Endodermal cell (in vitro differentiated cells): ENCODE results near the gene TUBA8. TPM values are rescaled to one million over a fixed set of nuclear protein-coding genes. Genes with fewer than 3 reads are reported as not detected.
A peak's percentile ranks its signal among the peaks of the same experiment; 100 is the strongest.

Experiments
- DNase-seq: peaks from one replicate; pipeline ENCODE4 v3.0.0-alpha.2; 2017
- H3K27ac ChIP-seq: 2 replicates; pipeline ENCODE4 v1.5.1; 2013; ENCODE audit warnings: mild to moderate bottlenecking, low read depth, low read length, moderate library complexity
- H3K27me3 ChIP-seq: 2 replicates; pipeline ENCODE4 v1.6.1; 2013; ENCODE audit warnings: mild to moderate bottlenecking, low read length, moderate library complexity; ENCODE audit not compliant: insufficient read depth, control insufficient read depth, poor library complexity, severe bottlenecking
- H3K36me3 ChIP-seq: 2 replicates; pipeline ENCODE4 v1.7.0; 2013; ENCODE audit warnings: mild to moderate bottlenecking, low read length, moderate library complexity; ENCODE audit not compliant: control insufficient read depth, insufficient read depth
- H3K4me1 ChIP-seq: one replicate; pipeline ENCODE4 v1.7.0; 2013; ENCODE audit warnings: low read length; ENCODE audit not compliant: control insufficient read depth, insufficient read depth
- H3K4me3 ChIP-seq: 2 replicates; pipeline ENCODE4 v1.5.1; 2013; ENCODE audit warnings: mild to moderate bottlenecking, low read length, moderate library complexity
- H3K9ac ChIP-seq: 2 replicates; pipeline ENCODE4 v1.6.1; 2013; ENCODE audit warnings: mild to moderate bottlenecking, low read length, moderate library complexity; ENCODE audit not compliant: poor library complexity, severe bottlenecking; ENCODE audit errors: extremely low read depth
- H3K9me3 ChIP-seq: 2 replicates; pipeline ENCODE4 v1.6.1; 2013; ENCODE audit warnings: mild to moderate bottlenecking, low read length, moderate library complexity; ENCODE audit not compliant: control insufficient read depth
- H3K27ac Mint-ChIP-seq: 2 replicates; pipeline ENCODE4 v1.8.0; 2020; ENCODE audit warnings: mixed read lengths
- H3K27me3 Mint-ChIP-seq: 2 replicates; pipeline ENCODE4 v1.8.0; 2021; ENCODE audit warnings: mild to moderate bottlenecking, mixed read lengths; ENCODE audit not compliant: insufficient read depth
- H3K36me3 Mint-ChIP-seq: 2 replicates; pipeline ENCODE4 v1.8.0; 2020; ENCODE audit warnings: low read depth, mixed read lengths
- H3K4me1 Mint-ChIP-seq: 2 replicates; pipeline ENCODE4 v1.8.0; 2020; ENCODE audit warnings: mixed read lengths
- H3K4me3 Mint-ChIP-seq: 2 replicates; pipeline ENCODE4 v1.8.0; 2020; ENCODE audit warnings: mild to moderate bottlenecking, moderate library complexity, mixed read lengths
- H3K9me3 Mint-ChIP-seq: 2 replicates; pipeline ENCODE4 v1.8.0; 2020; ENCODE audit warnings: mild to moderate bottlenecking, mixed read lengths
- WGBS, 2 experiments: methylation state at CpG; one replicate each; pipeline versions ENCODE4 v1.1.5 to v1.1.7; 2013; ENCODE audit warnings: missing lambda C conversion rate in 2 of 2, mixed read lengths in 1 of 2; ENCODE audit not compliant: insufficient coverage in 1 of 2, insufficient read length in 1 of 2; 5-methylcytosine and 5-hydroxymethylcytosine counted together
- total RNA-seq, 2 donors: library from RNA; stranded (reverse); fragmentation: NEBNext Ultra II Directional in 1 of 2; extraction: Animal tissue kit (Norgen Biotek cat#: 25700) in 1 of 2; gene quantifications; 2 replicates in 1 of 2; 3 replicates in 1 of 2; pipeline ENCODE4 v1.2.1, GENCODE V29; 2021
- TF ChIP-seq, protein P1 (sequence below): fragments of 200-600 bp; sonication (generic); conservative IDR thresholded peaks from 2 replicates; pipeline ENCODE4 v1.5.0; 2021; ENCODE audit warnings: antibody characterized with exemption, mild to moderate bottlenecking

Gene TUBA8
- total RNA-seq, 2 donors from 2014 or later = 0.58 to 0.66 TPM

DNA sequence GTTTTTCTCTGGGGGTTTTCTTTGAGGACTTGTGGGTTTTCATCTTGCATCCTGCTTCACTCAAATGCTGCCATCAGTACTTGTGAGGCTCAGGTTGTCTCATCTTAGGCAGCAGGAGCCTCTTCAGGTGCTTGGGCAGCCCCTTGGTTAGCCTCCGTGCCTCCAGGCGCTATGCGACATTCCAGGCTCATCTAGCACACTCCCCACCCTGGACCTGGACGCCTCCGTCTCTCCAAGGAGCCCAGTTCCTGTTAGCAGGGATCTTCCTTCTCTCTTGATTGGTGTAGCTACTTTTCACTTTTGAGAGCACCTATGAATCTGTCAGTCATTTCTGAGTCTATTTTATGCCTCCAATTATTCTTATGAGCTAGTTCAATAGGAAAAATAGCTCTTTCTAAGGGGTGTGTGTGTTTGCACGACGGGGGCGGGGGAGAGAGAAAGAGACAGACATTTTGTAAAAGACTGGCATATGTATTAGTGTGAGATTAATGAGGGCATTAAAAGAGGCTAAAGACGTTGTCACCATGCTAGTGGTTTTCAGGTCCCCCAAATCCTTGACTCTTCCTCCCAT, 7.8 kb downstream of the TUBA8 start:
- TF ChIP-seq, protein P1, sequence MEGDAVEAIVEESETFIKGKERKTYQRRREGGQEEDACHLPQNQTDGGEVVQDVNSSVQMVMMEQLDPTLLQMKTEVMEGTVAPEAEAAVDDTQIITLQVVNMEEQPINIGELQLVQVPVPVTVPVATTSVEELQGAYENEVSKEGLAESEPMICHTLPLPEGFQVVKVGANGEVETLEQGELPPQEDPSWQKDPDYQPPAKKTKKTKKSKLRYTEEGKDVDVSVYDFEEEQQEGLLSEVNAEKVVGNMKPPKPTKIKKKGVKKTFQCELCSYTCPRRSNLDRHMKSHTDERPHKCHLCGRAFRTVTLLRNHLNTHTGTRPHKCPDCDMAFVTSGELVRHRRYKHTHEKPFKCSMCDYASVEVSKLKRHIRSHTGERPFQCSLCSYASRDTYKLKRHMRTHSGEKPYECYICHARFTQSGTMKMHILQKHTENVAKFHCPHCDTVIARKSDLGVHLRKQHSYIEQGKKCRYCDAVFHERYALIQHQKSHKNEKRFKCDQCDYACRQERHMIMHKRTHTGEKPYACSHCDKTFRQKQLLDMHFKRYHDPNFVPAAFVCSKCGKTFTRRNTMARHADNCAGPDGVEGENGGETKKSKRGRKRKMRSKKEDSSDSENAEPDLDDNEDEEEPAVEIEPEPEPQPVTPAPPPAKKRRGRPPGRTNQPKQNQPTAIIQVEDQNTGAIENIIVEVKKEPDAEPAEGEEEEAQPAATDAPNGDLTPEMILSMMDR = no peak
- Mint-ChIP-seq H3K9me3 (no peaks in the 10 kb centered on the region), H3K27ac (no peak overlapping the region), H3K4me1 (no peaks in the 10 kb centered on the region), H3K36me3 (no peaks in the 10 kb centered on the region), H3K27me3 (peaks cover 2% of the 10 kb centered on the region), H3K4me3 (no peak overlapping the region)
- 93 to 95% methylated on average over 7 to 9 of the region's 9 CpGs for WGBS, 2 experiments
- Histone ChIP-seq H3K27ac (no peak overlapping the region), H3K4me3 (no peak overlapping the region), H3K27me3 (no peaks in the 10 kb centered on the region), H3K36me3 (no peaks in the 10 kb centered on the region), H3K9me3 (no peaks in the 10 kb centered on the region), H3K4me1 (no peaks in the 10 kb centered on the region), H3K9ac (no peak overlapping the region)
- DNase-seq = no peak

DNA sequence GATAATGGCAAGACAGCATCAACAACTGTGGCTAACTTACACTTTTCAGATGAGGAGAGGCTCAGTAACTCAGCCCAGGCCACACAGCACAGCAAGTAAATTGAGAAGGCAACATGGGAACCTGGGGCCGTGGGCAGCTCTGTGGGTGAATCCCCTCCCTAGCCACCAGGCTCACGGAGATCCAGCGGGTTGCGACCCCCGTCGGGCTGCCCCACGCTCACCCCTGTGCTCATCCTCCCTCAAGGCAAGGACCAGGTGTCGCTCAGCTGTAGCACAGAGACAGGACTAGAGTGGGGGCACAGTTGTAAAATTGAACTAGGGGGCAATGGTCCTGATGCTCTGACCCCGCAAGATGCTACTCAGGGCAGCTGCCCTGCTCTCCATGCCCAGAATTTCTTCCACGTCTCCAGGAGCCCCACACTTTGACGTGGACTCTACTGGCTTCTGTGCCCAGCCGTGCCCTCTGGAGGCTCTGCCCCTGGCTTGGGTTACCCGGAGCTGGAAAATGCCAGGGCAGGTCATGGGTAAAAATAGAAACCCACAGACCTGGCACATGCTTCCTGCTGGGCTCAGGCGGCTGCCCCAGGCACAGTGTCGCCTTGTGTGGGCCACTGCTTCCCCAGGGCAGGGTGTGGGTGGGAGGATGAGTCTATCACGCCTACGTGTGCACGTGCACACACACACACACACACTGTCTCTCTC, 9.0 kb downstream of the TUBA8 start:
- Histone ChIP-seq H3K9me3 (no peaks in the 10 kb centered on the region), H3K9ac (no peak overlapping the region), H3K27me3 (no peaks in the 10 kb centered on the region), H3K4me1 (no peaks in the 10 kb centered on the region), H3K4me3 (no peak overlapping the region), H3K36me3 (no peaks in the 10 kb centered on the region), H3K27ac (no peak overlapping the region)
- TF ChIP-seq, protein P1 = no peak
- 92 to 95% methylated on average over 6 to 18 of the region's 18 CpGs for WGBS, 2 experiments
- Mint-ChIP-seq H3K4me1 (no peaks in the 10 kb centered on the region), H3K36me3 (no peaks in the 10 kb centered on the region), H3K27ac (no peak overlapping the region), H3K4me3 (no peak overlapping the region), H3K27me3 (no peaks in the 10 kb centered on the region), H3K9me3 (no peaks in the 10 kb centered on the region)
- peak; percentile 22 for DNase-seq

DNA sequence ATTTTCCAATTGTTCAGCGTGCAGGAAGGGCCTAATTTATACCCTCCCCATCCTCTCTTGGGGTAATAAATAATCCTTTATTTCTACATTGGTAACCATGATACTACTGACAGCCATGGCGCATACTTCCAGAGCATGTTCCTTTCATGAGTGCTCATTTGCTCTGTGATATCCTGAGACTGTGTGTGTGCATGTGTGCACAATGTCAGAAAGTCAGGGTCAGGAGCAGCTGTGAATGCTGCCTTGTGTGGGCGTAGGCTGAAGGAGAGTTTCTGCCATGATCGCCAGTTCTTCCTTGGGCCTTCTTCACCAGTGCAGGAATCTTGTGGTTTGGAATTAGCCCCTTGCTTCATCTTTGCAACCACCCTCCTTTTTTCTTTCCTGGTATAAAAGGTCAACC, 10.2 kb downstream of the TUBA8 start:
- Mint-ChIP-seq H3K36me3 (no peaks in the 10 kb centered on the region), H3K27me3 (no peaks in the 10 kb centered on the region), H3K9me3 (no peaks in the 10 kb centered on the region), H3K4me3 (no peak overlapping the region), H3K27ac (no peak overlapping the region), H3K4me1 (no peaks in the 10 kb centered on the region)
- TF ChIP-seq, protein P1 = no peak
- no peak overlapping the region for H3K9ac ChIP-seq
- no peak overlapping the region for H3K27ac ChIP-seq
- H3K4me3 ChIP-seq = no peak overlapping the region
- 72 to 91% methylated on average over 2 to 4 of the region's 4 CpGs for WGBS, 2 experiments
- DNase-seq = no peak
- H3K27me3 ChIP-seq = no peaks in the 10 kb centered on the region
- no peaks in the 10 kb centered on the region for H3K4me1 ChIP-seq
- H3K9me3 ChIP-seq = no peaks in the 10 kb centered on the region
- H3K36me3 ChIP-seq = no peaks in the 10 kb centered on the region
